ENCODE measurements around the gene KCNMA1. TPM values are rescaled to one million over a fixed set of nuclear protein-coding genes. Genes with fewer than 3 reads are reported as not detected.

KCNMA1 gene
- total RNA-seq, 1 experiment from 2014 or later: 31.3 TPM

DNA sequence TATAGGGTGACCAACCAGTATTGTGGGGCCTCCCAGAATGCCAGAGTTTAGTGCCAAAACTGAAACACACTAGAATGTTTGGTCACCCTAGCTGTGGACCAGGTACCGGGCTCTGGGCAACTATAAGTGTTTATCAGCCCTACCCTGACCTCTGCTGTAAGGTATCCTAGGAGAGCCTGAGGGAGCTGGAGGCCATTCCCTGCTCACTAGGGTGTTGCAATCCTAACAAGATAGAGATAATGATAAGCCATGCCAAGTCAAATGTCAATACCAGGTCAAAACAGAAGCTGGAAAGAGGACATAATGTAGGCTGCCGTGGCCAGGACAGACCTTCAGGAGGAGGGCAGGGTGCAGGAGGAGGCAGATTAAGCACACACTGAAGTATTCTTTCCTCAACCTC lies 151.8 kb downstream of the KCNMA1 start:
- Histone ChIP-seq H3K79me2 (ENCODE audit: low read length) (no peaks in the 10 kb centered on the region), H3K27ac (ENCODE audit: low read length) (no peak overlapping the region), H3K36me3 (ENCODE audit: insufficient read depth, low read length) (no peaks in the 10 kb centered on the region), H3K9me3 (ENCODE audit: low read length) (no peaks in the 10 kb centered on the region), H3K4me3 (ENCODE audit: low read length) (no peak overlapping the region), H3K9ac (ENCODE audit: low read length) (no peak overlapping the region), H4K20me1 (ENCODE audit: insufficient read depth, low read depth, low read length) (no peaks in the 10 kb centered on the region), H3K9me2 (replicated peaks; ENCODE audit: insufficient read depth, low read length) (no peaks in the 10 kb centered on the region), H2AFZ (ENCODE audit: low read length) (no peak overlapping the region), H3K4me1 (ENCODE audit: low read length) (peaks cover 10% of the 10 kb centered on the region), H3K4me2 (ENCODE audit: low read depth, low read length, poor library complexity, severe bottlenecking) (no peak overlapping the region), H3K27me3 (ENCODE audit: low read length) (no peaks in the 10 kb centered on the region)
- no peak for DNase-seq

DNA sequence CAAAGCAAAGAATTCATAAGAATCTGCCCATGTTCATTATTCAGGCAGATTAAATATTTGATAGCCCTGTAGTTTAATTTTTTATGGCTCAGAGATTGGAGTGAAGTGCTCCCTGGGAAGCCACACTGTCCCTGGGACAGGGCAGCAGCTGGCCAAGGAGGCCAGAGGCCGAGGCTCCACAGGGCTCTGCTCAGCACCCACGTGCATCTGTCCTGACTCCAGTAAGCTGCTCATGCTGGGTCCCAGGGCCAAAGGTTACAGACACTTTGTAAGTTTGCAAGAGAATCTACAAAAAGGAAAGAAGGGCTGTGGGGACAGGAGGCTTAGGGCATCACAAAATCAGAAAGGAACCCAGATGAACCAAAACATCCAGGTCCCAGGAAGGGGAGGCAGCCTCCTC lies 155.5 kb downstream of the KCNMA1 start:
- Histone ChIP-seq H3K9ac (ENCODE audit: low read length) (no peak overlapping the region), H3K4me1 (ENCODE audit: low read length) (peaks cover 5% of the 10 kb centered on the region), H3K9me2 (replicated peaks; ENCODE audit: insufficient read depth, low read length) (no peaks in the 10 kb centered on the region), H3K36me3 (ENCODE audit: insufficient read depth, low read length) (no peaks in the 10 kb centered on the region), H3K9me3 (ENCODE audit: low read length) (no peaks in the 10 kb centered on the region), H3K27me3 (ENCODE audit: low read length) (no peaks in the 10 kb centered on the region), H4K20me1 (ENCODE audit: insufficient read depth, low read depth, low read length) (no peaks in the 10 kb centered on the region), H3K4me2 (ENCODE audit: low read depth, low read length, poor library complexity, severe bottlenecking) (no peak overlapping the region), H3K27ac (ENCODE audit: low read length) (no peak overlapping the region), H2AFZ (ENCODE audit: low read length) (no peak overlapping the region), H3K4me3 (ENCODE audit: low read length) (no peak overlapping the region), H3K79me2 (ENCODE audit: low read length) (no peaks in the 10 kb centered on the region)
- no peak for DNase-seq

DNA sequence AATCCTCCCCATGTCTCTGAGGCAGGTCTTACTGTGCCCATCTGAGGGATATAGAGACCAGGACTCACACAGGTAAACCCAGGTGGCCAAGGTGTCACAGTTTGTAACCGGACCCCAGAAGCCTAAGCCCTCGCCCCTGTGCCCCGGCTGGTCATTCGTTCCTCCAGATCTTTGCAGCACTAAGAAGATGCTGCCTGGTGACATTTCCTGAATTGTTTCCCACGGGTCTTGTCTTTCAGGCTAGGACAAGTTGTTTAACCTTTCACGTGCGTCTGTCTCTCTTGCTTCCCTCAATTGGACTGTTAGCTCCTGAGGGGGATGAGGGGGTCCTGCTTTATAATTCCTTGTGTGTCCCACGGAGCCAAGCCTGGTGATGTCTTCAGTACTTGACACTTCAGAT lies 158.0 kb downstream of the KCNMA1 start:
- Histone ChIP-seq H3K27ac (ENCODE audit: low read length) (no peak overlapping the region), H3K9me2 (replicated peaks; ENCODE audit: insufficient read depth, low read length) (no peaks in the 10 kb centered on the region), H3K9me3 (ENCODE audit: low read length) (no peaks in the 10 kb centered on the region), H3K4me2 (ENCODE audit: low read depth, low read length, poor library complexity, severe bottlenecking) (no peak overlapping the region), H3K9ac (ENCODE audit: low read length) (no peak overlapping the region), H4K20me1 (ENCODE audit: insufficient read depth, low read depth, low read length) (no peaks in the 10 kb centered on the region), H3K27me3 (ENCODE audit: low read length) (no peaks in the 10 kb centered on the region), H3K79me2 (ENCODE audit: low read length) (no peaks in the 10 kb centered on the region), H2AFZ (ENCODE audit: low read length) (no peak overlapping the region), H3K36me3 (ENCODE audit: insufficient read depth, low read length) (no peaks in the 10 kb centered on the region), H3K4me1 (ENCODE audit: low read length) (no peaks in the 10 kb centered on the region), H3K4me3 (ENCODE audit: low read length) (no peak overlapping the region)
- DNase-seq: no peak

DNA sequence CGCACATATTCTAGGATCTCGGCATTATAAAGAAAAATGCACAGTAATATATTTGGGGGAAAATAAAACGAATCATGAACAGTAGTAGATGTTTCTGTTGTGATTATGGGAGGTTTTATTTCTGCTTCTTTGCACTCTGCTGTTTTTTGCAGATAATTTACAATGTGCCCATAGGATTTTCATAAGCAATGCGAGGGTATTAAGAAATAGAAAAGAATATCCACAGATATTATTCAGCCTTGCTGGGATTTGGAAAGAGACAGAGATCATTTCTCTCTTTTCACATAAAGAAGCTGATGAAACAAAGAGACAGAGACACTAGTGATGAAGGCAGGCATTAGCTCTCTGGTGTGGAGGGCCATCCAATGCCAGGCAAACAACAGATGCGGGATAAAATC lies 158.6 kb downstream of the KCNMA1 start:
- no peaks in the 10 kb centered on the region for H3K79me2 ChIP-seq (ENCODE audit: low read length)
- H3K27me3 ChIP-seq (ENCODE audit: low read length): no peaks in the 10 kb centered on the region
- no peaks in the 10 kb centered on the region for H3K9me3 ChIP-seq (ENCODE audit: low read length)
- no peaks in the 10 kb centered on the region for H4K20me1 ChIP-seq (ENCODE audit: insufficient read depth, low read depth, low read length)
- no peak overlapping the region for H3K4me3 ChIP-seq (ENCODE audit: low read length)
- no peaks in the 10 kb centered on the region for H3K4me1 ChIP-seq (ENCODE audit: low read length)
- no peak overlapping the region for H3K4me2 ChIP-seq (ENCODE audit: low read depth, low read length, poor library complexity, severe bottlenecking)
- H3K9ac ChIP-seq (ENCODE audit: low read length): no peak overlapping the region
- DNase-seq: no peak
- no peak overlapping the region for H2AFZ ChIP-seq (ENCODE audit: low read length)
- no peak overlapping the region for H3K27ac ChIP-seq (ENCODE audit: low read length)
- no peaks in the 10 kb centered on the region for H3K9me2 ChIP-seq (replicated peaks; ENCODE audit: insufficient read depth, low read length)
- no peaks in the 10 kb centered on the region for H3K36me3 ChIP-seq (ENCODE audit: insufficient read depth, low read length)

DNA sequence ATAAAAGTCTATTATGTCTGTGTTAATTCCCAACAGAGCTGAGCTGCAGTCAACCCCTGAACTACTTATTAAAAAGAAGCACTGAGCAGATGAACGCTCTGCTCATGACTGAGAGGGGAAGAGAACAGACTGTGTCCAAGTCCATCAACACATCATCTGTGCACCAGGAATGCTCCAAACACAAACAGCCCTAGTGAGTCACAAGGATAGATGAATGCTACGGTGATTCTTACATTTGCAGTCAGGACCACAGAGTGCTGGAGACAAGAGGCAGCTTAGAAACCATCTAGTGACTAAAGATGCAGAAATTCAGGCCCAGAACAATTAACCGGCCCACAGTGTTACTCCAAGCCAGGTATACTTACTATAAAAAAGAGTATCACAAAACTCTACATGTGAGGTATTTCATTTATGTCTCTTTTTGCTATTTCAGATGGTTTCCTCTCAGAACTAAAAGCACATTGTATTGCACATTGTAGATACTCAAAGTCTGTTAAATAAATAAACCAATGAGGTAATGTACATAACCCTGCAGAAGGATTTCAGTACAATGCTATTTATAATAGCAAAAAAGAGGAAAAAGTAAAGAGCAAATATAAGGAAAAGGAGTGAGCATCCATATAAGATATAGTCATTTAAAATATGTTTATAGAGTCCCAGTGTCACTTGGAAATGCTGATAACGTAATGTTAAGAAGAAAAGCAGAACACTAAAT lies 159.2 kb downstream of the KCNMA1 start:
- DNase-seq: no peak
- Histone ChIP-seq H3K4me1 (ENCODE audit: low read length) (no peaks in the 10 kb centered on the region), H3K36me3 (ENCODE audit: insufficient read depth, low read length) (no peaks in the 10 kb centered on the region), H2AFZ (ENCODE audit: low read length) (no peak overlapping the region), H3K79me2 (ENCODE audit: low read length) (no peaks in the 10 kb centered on the region), H3K4me2 (ENCODE audit: low read depth, low read length, poor library complexity, severe bottlenecking) (no peak overlapping the region), H3K9me3 (ENCODE audit: low read length) (no peaks in the 10 kb centered on the region), H4K20me1 (ENCODE audit: insufficient read depth, low read depth, low read length) (no peaks in the 10 kb centered on the region), H3K9ac (ENCODE audit: low read length) (no peak overlapping the region), H3K4me3 (ENCODE audit: low read length) (no peak overlapping the region), H3K27me3 (ENCODE audit: low read length) (no peaks in the 10 kb centered on the region), H3K27ac (ENCODE audit: low read length) (no peak overlapping the region), H3K9me2 (replicated peaks; ENCODE audit: insufficient read depth, low read length) (no peaks in the 10 kb centered on the region)

DNA sequence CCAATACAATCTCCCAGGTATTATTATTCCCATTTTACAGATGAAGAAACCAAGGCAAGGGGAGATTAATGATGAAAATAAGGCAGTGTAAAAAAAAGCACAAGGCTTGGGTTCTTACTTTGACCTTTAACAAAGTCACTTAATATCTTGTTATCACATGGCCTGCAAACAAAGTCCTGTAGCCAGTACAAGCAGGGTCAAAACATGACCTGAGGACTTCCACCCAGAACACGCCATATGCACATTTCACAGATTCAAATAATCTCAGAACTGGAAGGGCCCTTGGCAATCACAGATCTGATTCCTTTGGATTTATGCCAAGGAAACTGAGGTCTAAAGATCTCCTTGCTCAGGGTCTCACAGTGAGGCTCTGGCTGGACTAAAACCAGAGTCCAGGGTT lies 162.1 kb downstream of the KCNMA1 start:
- H3K27ac ChIP-seq (ENCODE audit: low read length): no peak overlapping the region
- H4K20me1 ChIP-seq (ENCODE audit: insufficient read depth, low read depth, low read length): no peaks in the 10 kb centered on the region
- no peaks in the 10 kb centered on the region for H3K9me3 ChIP-seq (ENCODE audit: low read length)
- H3K9me2 ChIP-seq (replicated peaks; ENCODE audit: insufficient read depth, low read length): no peaks in the 10 kb centered on the region
- no peaks in the 10 kb centered on the region for H3K79me2 ChIP-seq (ENCODE audit: low read length)
- no peak overlapping the region for H3K4me3 ChIP-seq (ENCODE audit: low read length)
- no peaks in the 10 kb centered on the region for H3K27me3 ChIP-seq (ENCODE audit: low read length)
- no peak overlapping the region for H3K4me2 ChIP-seq (ENCODE audit: low read depth, low read length, poor library complexity, severe bottlenecking)
- H3K9ac ChIP-seq (ENCODE audit: low read length): no peak overlapping the region
- H2AFZ ChIP-seq (ENCODE audit: low read length): no peak overlapping the region
- no peaks in the 10 kb centered on the region for H3K4me1 ChIP-seq (ENCODE audit: low read length)
- no peak for DNase-seq
- no peaks in the 10 kb centered on the region for H3K36me3 ChIP-seq (ENCODE audit: insufficient read depth, low read length)

DNA sequence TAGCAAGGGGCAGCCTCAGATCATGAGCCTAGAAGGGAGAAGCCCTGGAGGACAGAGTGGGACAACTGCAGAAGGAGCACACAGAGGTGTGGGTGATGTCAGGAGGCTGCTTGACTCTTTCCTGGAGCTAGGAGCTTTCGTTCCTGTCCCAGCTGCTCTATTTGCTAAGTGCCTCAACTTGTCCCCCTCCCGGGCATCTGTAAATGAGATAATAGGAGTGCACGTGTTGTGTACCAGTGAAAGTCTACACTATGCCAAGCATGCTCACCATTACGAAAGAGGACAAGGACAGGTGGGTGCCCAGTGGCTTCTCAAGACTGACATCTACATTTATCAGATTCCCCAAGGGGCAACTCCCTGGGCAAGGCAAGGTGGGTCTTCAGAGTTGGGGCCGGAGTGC lies 162.7 kb downstream of the KCNMA1 start:
- Histone ChIP-seq H3K4me2 (ENCODE audit: low read depth, low read length, poor library complexity, severe bottlenecking) (no peak overlapping the region), H3K9ac (ENCODE audit: low read length) (no peak overlapping the region), H3K27me3 (ENCODE audit: low read length) (no peaks in the 10 kb centered on the region), H2AFZ (ENCODE audit: low read length) (no peak overlapping the region), H3K4me1 (ENCODE audit: low read length) (no peaks in the 10 kb centered on the region), H3K79me2 (ENCODE audit: low read length) (no peaks in the 10 kb centered on the region), H4K20me1 (ENCODE audit: insufficient read depth, low read depth, low read length) (no peaks in the 10 kb centered on the region), H3K4me3 (ENCODE audit: low read length) (no peak overlapping the region), H3K9me3 (ENCODE audit: low read length) (no peaks in the 10 kb centered on the region), H3K36me3 (ENCODE audit: insufficient read depth, low read length) (no peaks in the 10 kb centered on the region), H3K27ac (ENCODE audit: low read length) (no peak overlapping the region), H3K9me2 (replicated peaks; ENCODE audit: insufficient read depth, low read length) (no peaks in the 10 kb centered on the region)
- DNase-seq: no peak

DNA sequence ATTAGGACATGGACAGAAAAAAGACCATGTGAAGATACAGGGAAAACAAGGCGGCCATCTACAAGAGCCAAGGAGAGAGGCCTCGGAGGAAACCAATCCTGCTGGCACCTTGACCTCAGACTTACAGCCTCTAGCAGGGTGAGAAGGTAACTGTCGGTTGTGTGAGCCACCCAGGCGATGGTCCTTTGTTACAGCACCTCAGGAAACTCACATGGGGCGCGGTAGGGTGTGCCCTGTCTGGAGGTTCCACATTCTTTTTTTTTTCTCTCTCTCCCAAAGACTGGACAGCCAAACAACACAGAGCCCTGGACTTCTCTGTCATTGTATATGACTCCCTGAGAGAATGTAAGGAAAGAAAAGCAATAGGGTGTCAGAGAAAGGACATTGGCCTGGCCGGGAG lies 163.2 kb downstream of the KCNMA1 start:
- Histone ChIP-seq H3K36me3 (ENCODE audit: insufficient read depth, low read length) (no peaks in the 10 kb centered on the region), H3K27ac (ENCODE audit: low read length) (no peak overlapping the region), H3K4me3 (ENCODE audit: low read length) (no peak overlapping the region), H2AFZ (ENCODE audit: low read length) (no peak overlapping the region), H3K4me1 (ENCODE audit: low read length) (no peaks in the 10 kb centered on the region), H3K79me2 (ENCODE audit: low read length) (no peaks in the 10 kb centered on the region), H3K9me2 (replicated peaks; ENCODE audit: insufficient read depth, low read length) (no peaks in the 10 kb centered on the region), H3K9ac (ENCODE audit: low read length) (no peak overlapping the region), H3K9me3 (ENCODE audit: low read length) (no peaks in the 10 kb centered on the region), H3K4me2 (ENCODE audit: low read depth, low read length, poor library complexity, severe bottlenecking) (no peak overlapping the region), H3K27me3 (ENCODE audit: low read length) (no peaks in the 10 kb centered on the region), H4K20me1 (ENCODE audit: insufficient read depth, low read depth, low read length) (no peaks in the 10 kb centered on the region)
- no peak for DNase-seq

DNA sequence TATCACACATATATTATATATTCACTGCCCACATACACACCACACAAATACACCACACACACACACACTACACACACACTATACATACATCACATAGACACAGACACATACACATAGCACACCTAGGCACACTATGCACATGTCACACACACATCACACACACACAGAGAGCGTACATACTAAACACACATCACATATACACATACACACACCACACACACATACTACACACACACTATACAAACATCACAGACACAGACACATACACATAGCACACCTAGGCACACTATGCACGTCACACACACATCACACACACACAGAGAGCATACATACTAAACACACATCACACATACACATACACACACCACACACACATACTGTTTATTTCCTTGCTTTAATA lies 165.5 kb downstream of the KCNMA1 start:
- no peak overlapping the region for H3K4me2 ChIP-seq (ENCODE audit: low read depth, low read length, poor library complexity, severe bottlenecking)
- H2AFZ ChIP-seq (ENCODE audit: low read length): no peak overlapping the region
- no peak for DNase-seq
- no peaks in the 10 kb centered on the region for H3K27me3 ChIP-seq (ENCODE audit: low read length)
- H4K20me1 ChIP-seq (ENCODE audit: insufficient read depth, low read depth, low read length): no peaks in the 10 kb centered on the region
- H3K27ac ChIP-seq (ENCODE audit: low read length): no peak overlapping the region
- no peaks in the 10 kb centered on the region for H3K9me3 ChIP-seq (ENCODE audit: low read length)
- H3K4me3 ChIP-seq (ENCODE audit: low read length): no peak overlapping the region
- H3K36me3 ChIP-seq (ENCODE audit: insufficient read depth, low read length): no peaks in the 10 kb centered on the region
- no peaks in the 10 kb centered on the region for H3K79me2 ChIP-seq (ENCODE audit: low read length)
- no peak overlapping the region for H3K9ac ChIP-seq (ENCODE audit: low read length)
- no peaks in the 10 kb centered on the region for H3K4me1 ChIP-seq (ENCODE audit: low read length)
- no peaks in the 10 kb centered on the region for H3K9me2 ChIP-seq (replicated peaks; ENCODE audit: insufficient read depth, low read length)
